ENCODE results near the gene SEMA4B. TPM values are rescaled to one million over a fixed set of nuclear protein-coding genes. Genes with fewer than 3 reads are reported as not detected.

The SEMA4B gene
- total RNA-seq, 120 experiments from 2014 or later = 21.9 to 147 (median 66.9) TPM

Other genes starting within 250 kb of the SEMA4B start
- gene ZNF710, start 200.0 kb upstream of the SEMA4B start, total RNA-seq = 10 to 100 TPM in 119 of 120 experiments, 1 to 10 TPM in 1; 8.5 to 30.1 (median 17.2) TPM
- gene IDH2, start 98.9 kb upstream of the SEMA4B start, total RNA-seq = 100 to 1,000 TPM in 64 of 120 experiments, 10 to 100 TPM in 56; 40.2 to 175 (median 102) TPM
- 10 to 100 TPM; 22.2 to 60.6 (median 33.3) TPM for gene CIB1, start 32.6 kb downstream of the SEMA4B start, total RNA-seq
- 10 to 100 TPM in 109 of 120 experiments, 1 to 10 TPM in 11; 7.3 to 21.9 (median 14.1) TPM for gene GDPGP1, start 32.9 kb downstream of the SEMA4B start, total RNA-seq
- gene TTLL13, start 48.2 kb downstream of the SEMA4B start, total RNA-seq = 1 to 10 TPM in 56 of 120 experiments, under 1 TPM in 51, not detected in 13; 0.14 to 3.2 (median 1.1) TPM
- 100 to 1,000 TPM; 106 to 361 (median 278) TPM for gene NGRN, start 64.3 kb downstream of the SEMA4B start, total RNA-seq
- 10 to 100 TPM; 10.6 to 38.4 (median 20.8) TPM for gene ZNF774, start 151.0 kb downstream of the SEMA4B start, total RNA-seq
- gene IQGAP1, start 186.9 kb downstream of the SEMA4B start, total RNA-seq = 100 to 1,000 TPM in 44 of 120 experiments, 10 to 100 TPM in 76; 41.1 to 286 (median 89.8) TPM